GM20431 (cell line): ENCODE measurements around the gene RUNX3.

Experiments
- in situ Hi-C: fragments of 300-500 bp; cut with MseI, MboI; formaldehyde crosslinking; loops from one replicate; pipeline ENCODE4 v1.15.0; 2020; ENCODE audit warnings: low sequenced_read_pairs; ENCODE audit not compliant: unreplicated experiment

Gene RUNX3

GRCh38 chr1:24932284-24932683 is 2.2 kb upstream of the RUNX3 start:
- in situ Hi-C loops, result loop anchor here (10.0 kb wide), 1 partner anchor 103 kb away; no protein-coding TSS in a partner anchor

DNA sequence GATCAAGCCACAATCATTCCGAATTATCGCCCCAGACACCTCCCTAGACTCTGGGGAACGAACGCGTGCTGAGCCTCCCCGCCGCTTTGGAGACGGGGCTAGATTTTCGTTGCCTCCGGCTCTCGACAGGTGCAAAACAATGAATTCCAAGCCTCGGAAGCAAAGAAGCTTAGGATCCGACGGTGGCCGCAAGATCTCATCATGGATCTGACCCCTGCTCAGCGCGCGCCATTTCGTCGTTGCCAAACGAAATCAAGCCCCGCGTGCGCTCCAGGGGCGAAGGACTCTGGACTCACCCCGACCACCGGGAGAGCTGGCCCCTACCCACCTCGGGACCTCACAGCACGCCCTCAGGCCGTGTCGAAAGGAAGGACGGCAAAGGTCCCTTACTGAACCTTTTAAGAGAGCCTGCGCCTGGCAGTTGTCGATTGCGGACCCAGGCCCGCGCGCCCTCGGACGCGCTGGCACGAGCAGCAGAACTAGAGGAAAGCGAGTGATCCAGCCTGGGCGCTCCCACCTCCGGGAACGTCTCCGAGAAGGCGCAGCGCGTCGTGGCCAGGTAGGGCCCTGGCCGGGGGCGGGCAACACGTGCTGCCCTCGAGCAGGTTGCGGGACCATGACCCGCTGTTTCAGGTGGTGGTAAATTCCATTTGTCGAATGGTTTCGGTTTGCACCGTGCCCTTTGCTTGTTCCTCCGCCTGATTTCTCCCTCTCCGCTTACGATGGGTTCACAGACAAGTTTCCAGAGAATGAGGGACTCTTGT is 1.6 kb upstream of the RUNX3 start:
- in situ Hi-C loops, result loop anchor here (10.0 kb wide), 1 partner anchor 103 kb away; no protein-coding TSS in a partner anchor

GRCh38 chr1:24931146-24931467 is 1.0 kb upstream of the RUNX3 start:
- in situ Hi-C loops, result loop anchor here (10.0 kb wide), 1 partner anchor 104 kb away; no protein-coding TSS in a partner anchor

- in situ Hi-C loops, result loop anchor here (10.0 kb wide), 1 partner anchor 105 kb away; no protein-coding TSS in a partner anchor
Measured at GRCh38 chr1:24929398-24930259, 447 bp downstream of the RUNX3 start.

DNA sequence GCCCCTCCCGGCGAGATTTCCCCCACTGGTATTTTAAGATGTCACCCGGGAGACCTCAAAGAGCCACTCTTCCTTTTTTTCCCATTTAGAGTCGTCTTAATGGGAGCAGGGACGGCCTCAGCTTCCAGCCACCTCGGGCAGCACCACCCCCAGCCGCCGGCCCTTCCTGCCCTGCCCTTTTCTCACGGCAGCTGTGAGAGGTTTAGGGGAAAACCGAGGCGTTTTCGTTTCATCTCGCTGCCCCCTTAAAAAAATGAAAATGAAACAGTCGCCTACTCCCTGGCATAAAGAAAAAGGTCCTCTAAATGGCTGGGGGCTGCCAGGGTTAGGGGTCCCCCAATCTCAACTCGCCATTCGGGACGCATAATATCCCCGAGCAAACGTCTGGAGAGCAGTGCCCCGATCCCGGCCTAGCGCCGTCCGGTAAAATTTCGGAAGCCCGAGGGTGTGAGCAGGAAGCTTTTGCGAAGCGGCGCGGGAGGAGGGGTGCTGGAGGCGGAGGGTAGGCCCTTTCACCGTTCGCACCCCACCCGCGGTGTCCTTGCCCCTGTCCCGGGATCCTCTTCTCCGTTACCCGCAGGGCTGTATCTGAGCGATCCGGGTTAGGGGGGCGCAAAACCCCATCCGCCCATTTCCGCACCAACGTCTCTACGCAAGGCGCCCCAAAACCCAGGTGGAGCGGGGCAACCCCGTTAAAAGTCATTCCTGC is 1.2 kb downstream of the RUNX3 start:
- in situ Hi-C loops, result no loop called here

DNA sequence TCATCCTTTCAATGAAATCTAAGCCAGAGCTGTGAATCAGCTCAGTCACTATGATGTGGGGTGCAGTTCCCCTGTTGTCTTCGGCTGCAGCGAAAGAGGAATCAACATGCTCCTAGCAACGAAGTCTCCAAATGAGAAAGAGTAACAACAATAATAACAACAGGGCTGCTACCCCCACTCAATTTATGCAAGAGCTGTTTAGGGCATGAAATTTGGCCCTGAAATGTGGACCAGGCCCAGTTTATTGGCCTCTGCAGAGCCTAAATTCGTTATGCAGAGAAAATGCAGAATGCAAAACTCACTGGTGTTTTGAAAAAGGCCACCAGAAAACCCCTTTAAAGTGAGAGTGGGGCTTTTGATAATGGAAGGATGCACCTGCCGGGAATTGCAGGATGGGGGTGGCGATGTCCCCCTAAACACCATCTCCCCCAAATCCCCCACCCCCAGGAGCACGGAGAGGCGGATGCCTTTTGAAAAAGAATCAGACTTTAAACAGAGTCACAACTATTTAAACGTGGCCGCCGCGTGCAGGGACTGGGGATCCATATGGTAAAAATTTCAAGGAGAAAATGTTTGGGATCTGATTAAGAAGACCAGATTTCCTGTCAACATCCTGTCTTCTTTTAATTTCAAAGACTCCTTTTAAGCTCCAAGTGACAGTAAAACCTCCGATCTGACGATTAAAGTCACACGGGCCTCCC is 1.9 kb downstream of the RUNX3 start:
- in situ Hi-C loops, result no loop called here

GRCh38 chr1:24927473-24927872 is 2.6 kb downstream of the RUNX3 start:
- in situ Hi-C loops, result no loop called here

- in situ Hi-C loops, result no loop called here
Measured at GRCh38 chr1:24926563-24927249, 3.4 kb downstream of the RUNX3 start.

DNA sequence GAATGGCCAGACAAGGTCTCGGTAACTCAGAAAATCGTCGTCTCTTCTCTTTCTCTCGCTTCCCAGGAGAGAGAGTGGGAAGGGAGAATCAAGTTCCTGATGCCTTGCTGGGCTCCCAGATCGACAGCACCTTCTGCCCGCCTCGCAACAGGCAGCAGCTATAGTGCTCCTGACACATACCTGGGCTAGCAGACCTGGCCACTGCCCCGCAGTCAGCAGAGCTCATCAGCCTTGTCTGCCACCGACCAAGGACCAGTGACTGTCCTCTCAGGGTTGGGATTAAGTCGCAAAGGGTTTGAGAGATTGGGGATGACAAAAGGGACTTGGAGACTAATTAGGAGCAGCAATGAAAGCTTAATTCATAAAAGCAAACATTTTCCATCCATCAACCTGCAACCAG is 4.1 kb downstream of the RUNX3 start:
- in situ Hi-C loops, result no loop called here

DNA sequence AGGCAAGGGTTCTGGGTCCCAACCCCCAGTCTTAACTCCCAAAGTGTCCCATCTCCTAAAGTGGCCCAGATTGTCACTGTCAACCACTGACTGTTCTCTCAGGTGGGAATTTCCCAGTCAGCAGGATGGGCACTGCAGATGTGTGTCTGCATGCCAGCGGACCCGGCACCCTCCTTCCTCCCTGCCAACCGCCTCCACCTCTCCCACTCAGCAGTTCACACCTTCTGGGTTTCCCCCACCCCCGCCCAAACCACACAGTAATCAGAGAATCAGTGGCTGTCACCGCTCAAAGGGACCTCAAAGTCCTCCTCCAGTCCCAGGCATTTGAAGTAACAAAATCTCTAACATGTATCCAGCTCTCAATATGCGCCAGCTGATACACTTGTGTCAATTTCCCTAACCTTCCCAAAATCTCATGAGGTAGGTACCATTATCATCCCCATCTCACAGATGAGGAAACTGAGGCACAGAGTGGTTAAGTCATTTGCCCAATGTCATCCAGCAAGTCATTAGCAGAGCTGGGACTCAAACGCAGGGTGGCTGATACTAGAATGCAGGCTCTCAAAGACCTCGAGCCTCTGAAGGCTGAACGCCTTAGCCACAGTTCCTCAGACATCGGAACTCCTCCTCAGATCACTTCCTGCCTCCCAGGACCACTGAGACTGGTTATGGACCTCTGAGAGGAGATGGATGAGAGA is 4.8 kb downstream of the RUNX3 start:
- in situ Hi-C loops, result no loop called here

- in situ Hi-C loops, result no loop called here
Measured at GRCh38 chr1:24923485-24924113, 6.5 kb downstream of the RUNX3 start.

- in situ Hi-C loops, result no loop called here
Measured at GRCh38 chr1:24921938-24922662, 8.0 kb downstream of the RUNX3 start.

DNA sequence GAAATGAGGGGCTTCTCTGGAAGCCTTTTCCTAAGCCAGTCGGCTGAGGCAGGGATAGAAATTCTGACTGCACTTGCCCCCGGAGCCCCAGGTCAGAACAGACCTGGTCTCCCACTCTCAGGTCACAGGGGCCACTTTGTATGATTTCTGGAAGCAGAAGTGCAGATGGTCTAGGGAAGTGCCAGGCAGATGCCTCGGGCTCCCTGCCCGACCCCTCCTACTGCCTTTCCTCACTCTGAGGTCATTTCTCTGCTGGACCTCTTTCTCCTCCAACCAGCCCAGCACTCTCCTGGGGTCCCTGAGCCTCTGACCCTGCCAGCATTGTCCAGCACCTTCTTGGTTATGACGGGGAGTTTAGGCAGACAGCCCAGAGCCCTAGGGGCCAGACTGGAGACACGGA is 8.7 kb downstream of the RUNX3 start:
- in situ Hi-C loops, result no loop called here

DNA sequence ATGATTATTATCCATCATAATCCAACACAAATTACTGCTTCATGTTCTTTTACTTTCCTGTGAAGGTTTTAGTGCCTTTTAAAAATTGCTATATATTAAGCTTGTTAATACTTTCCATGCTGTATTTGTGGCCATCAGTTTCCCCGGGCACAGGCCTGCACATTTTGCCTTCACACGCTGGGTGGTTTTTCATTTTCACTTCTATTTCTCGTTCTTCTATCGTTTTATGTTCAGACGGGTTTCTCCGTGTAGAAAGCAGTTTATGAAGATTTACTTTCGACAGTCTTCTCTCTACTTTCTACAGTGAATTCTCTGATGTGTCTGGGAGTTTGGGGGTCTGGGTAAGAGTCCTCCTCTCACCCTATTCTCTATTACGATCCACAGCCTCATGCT is 9.5 kb downstream of the RUNX3 start:
- in situ Hi-C loops, result no loop called here

DNA sequence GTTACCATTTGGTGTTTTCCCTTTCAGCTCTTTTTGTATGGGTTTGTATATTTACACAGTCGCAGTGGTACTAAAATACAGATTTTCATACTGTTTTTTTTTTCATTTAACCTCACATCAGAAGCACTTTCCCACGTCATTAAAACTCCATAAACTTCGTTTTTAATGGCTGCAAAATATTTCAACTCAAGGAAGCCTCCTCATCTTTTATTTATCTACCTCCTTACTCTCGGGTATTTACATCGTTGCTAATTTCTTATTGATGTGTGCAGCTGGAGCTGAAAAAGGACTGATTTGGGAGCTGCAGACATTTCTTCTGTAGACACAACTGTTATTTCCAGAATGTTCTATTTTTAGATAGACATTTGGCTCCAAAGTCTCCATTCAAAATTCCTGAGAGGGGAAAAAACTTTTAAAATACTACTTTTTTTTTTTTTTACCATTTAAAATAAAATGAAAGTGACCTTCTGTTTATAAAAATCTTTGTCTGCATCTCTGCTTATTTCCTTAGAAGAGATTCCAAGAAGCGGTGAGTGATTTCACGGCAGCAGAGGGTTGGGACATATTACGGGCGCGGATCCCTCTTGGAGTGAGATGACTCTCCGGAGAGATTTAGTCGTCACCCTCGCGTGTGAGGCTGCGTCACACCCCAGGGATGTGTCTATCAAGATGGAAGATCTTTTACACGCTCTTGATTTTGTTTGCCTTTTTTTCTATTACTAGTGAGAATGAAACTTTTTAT is 10.1 kb downstream of the RUNX3 start:
- in situ Hi-C loops, result no loop called here

- in situ Hi-C loops, result no loop called here
Measured at GRCh38 chr1:24918995-24919605, 11.0 kb downstream of the RUNX3 start.

- in situ Hi-C loops, result no loop called here
Measured at GRCh38 chr1:24918370-24918769, 11.7 kb downstream of the RUNX3 start.
